ENCODE results near the gene USP43.

DNA sequence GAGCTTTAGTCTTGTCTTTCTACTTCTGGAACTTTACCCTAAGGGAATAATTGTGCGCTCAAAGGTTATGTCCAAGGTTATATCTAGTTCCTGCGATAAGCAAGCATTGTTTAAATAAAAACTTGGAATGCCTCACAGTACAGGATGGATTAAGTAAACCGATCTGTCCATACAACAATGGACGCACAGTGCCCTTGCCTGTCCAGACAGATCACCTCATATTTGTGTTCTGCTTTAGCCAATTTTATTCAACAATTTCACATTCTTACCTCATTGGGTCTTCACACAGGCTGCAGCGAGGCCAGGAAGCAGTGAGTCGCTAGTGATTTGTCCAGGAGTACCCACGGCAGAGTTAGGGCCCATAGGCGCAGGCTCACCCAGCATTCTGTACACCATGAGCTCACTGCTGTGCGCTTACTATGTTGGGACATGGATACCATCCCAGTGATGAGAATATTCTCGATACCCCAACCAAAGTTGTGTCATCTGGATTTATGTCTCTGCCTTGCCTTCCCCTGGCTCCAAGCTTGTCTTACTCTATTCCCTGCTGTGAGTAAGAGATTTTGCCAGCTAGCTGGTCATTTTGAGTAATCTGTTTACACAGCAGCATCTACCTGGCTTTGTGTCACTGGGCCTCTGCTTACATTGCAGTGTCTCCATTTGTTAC lies 39.8 kb downstream of the USP43 start:
- TF ChIP-seq, protein P1, sequence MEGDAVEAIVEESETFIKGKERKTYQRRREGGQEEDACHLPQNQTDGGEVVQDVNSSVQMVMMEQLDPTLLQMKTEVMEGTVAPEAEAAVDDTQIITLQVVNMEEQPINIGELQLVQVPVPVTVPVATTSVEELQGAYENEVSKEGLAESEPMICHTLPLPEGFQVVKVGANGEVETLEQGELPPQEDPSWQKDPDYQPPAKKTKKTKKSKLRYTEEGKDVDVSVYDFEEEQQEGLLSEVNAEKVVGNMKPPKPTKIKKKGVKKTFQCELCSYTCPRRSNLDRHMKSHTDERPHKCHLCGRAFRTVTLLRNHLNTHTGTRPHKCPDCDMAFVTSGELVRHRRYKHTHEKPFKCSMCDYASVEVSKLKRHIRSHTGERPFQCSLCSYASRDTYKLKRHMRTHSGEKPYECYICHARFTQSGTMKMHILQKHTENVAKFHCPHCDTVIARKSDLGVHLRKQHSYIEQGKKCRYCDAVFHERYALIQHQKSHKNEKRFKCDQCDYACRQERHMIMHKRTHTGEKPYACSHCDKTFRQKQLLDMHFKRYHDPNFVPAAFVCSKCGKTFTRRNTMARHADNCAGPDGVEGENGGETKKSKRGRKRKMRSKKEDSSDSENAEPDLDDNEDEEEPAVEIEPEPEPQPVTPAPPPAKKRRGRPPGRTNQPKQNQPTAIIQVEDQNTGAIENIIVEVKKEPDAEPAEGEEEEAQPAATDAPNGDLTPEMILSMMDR (IDR thresholded peaks at IDR 0.05) = no peak
- no peak for TF ChIP-seq POLR2A (IDR thresholded peaks at IDR 0.05)

Data from body of pancreas (tissue), 4 donors.